Peyer's patch (tissue), 4 donors: ENCODE results near the gene IRAK1.

Source experiments
- CTCF ChIP-seq, 6 experiments: fragments of 450-650 bp in 4 of 6; fragments of 200-600 bp in 2 of 6; sonication (generic) in 1 of 6; IDR thresholded peaks; one replicate each; pipeline ENCODE4 v1.5.1; 2017 to 2019; ENCODE audit warnings: antibody characterized with exemption in 6 of 6, mild to moderate bottlenecking in 3 of 6, moderate library complexity in 1 of 6
- POLR2A ChIP-seq, 2 donors: fragments of 450-650 bp; IDR thresholded peaks; one replicate each; pipeline ENCODE4 v1.5.1; 2017; ENCODE audit warnings: antibody characterized with exemption in 2 of 2, mild to moderate bottlenecking in 2 of 2, moderate library complexity in 2 of 2

- TF ChIP-seq CTCF (IDR thresholded peaks at IDR 0.05) (no peak), POLR2A (IDR thresholded peaks at IDR 0.05) (no peak)
These were observed 2.4 kb upstream of the IRAK1 start for GRCh38 chrX:154022108-154022507.
